ENCODE results near the gene BGLAP.

DNA sequence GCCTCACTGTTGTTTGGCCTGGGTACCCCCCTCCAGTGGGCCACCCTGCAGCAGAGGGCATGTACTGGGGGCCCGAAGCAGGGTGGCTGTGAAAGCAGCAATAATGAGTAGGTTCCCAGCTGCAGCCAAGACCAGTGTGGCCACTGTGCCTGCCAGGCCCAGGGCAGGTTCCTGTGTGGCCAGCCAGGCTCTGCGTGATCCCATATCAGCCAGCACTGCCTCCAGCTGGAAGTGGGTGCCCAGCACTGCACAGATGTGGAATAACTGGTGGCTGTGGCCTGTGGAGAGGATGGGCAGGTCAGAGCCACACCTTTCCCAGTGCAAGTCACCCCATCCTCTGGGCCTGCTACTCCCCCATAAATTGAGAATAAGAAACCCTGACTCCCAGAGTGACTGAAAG is 2.1 kb downstream of the BGLAP start:
- TF ChIP-seq POLR2A (IDR thresholded peaks at IDR 0.05) = no peak
- TF ChIP-seq, protein P1, sequence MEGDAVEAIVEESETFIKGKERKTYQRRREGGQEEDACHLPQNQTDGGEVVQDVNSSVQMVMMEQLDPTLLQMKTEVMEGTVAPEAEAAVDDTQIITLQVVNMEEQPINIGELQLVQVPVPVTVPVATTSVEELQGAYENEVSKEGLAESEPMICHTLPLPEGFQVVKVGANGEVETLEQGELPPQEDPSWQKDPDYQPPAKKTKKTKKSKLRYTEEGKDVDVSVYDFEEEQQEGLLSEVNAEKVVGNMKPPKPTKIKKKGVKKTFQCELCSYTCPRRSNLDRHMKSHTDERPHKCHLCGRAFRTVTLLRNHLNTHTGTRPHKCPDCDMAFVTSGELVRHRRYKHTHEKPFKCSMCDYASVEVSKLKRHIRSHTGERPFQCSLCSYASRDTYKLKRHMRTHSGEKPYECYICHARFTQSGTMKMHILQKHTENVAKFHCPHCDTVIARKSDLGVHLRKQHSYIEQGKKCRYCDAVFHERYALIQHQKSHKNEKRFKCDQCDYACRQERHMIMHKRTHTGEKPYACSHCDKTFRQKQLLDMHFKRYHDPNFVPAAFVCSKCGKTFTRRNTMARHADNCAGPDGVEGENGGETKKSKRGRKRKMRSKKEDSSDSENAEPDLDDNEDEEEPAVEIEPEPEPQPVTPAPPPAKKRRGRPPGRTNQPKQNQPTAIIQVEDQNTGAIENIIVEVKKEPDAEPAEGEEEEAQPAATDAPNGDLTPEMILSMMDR (IDR thresholded peaks at IDR 0.05) = no peak

Measured in uterus (tissue), 2 donors.